Endothelial cell of umbilical vein (primary cell): ENCODE data around the gene HOXD12. TPM values are rescaled to one million over a fixed set of nuclear protein-coding genes. Genes with fewer than 3 reads are reported as not detected.

ENCODE experiments used
- BruUV-seq: library from RNA; stranded (reverse); fragments of 400-500 nt; replicated peaks from 2 replicates; lab custom pipeline; 2021; lab: Mats Ljungman, UMichigan
- CTCF ChIA-PET: fragments of 300-600, 350-600 bp; sonication (Branson Sonifier 250); formaldehyde crosslinking; loops from one replicate; lab custom pipeline; 2021; ENCODE audit warnings: antibody characterized with exemption, inconsistent platforms; lab: Charles Lee
- POLR2A ChIA-PET: fragments of 300-600, 350-600 bp; sonication (Branson Sonifier 250); formaldehyde crosslinking; loops from one replicate; lab custom pipeline; 2021; ENCODE audit warnings: antibody characterized with exemption, inconsistent platforms; lab: Charles Lee
- DNase-seq: peaks from one replicate; pipeline ENCODE4 v3.0.0-alpha.2; 2011; ENCODE audit warnings: low read depth, low spot score
- FAIRE-seq: peaks from 2 replicates; lab custom pipeline; 2011; peaks lifted over from hg19 to GRCh38; lab: Jason Lieb, UNC
- H2AFZ ChIP-seq: 2 replicates; pipeline ENCODE4 v1.6.0; 2012; ENCODE audit warnings: low read depth, low read length, control low read depth, inconsistent platforms
- H3K27ac ChIP-seq: 2 replicates; pipeline ENCODE4 v1.5.1; 2011; ENCODE audit warnings: low read depth, mild to moderate bottlenecking, control low read depth, low read length, moderate library complexity; ENCODE audit not compliant: insufficient read depth
- H3K27me3 ChIP-seq, 2 experiments: 2 replicates each; pipeline versions ENCODE4 v1.6.0 to v1.6.1; 2011; ENCODE audit warnings: low read length in 2 of 2, mixed read lengths in 1 of 2; ENCODE audit not compliant: control insufficient read depth in 2 of 2, insufficient read depth in 2 of 2
- H3K36me3 ChIP-seq, 2 experiments: 2 replicates in 1 of 2; 3 replicates in 1 of 2; pipeline ENCODE4 v1.5.1; 2011; ENCODE audit warnings: low read length in 2 of 2, mild to moderate bottlenecking in 1 of 2, moderate library complexity in 1 of 2; ENCODE audit not compliant: control insufficient read depth in 2 of 2, insufficient read depth in 2 of 2; ENCODE audit errors: extremely low read depth in 1 of 2
- H3K4me1 ChIP-seq: 3 replicates; pipeline ENCODE4 v1.5.1; 2011; ENCODE audit warnings: mild to moderate bottlenecking, low read length; ENCODE audit not compliant: control insufficient read depth, insufficient read depth; ENCODE audit errors: extremely low read depth
- H3K4me2 ChIP-seq: 2 replicates; pipeline ENCODE4 v1.6.1; 2011; ENCODE audit warnings: low read length, control low read depth, mixed read lengths; ENCODE audit not compliant: insufficient read depth
- H3K4me3 ChIP-seq, 3 experiments: fragments of 200-600 bp in 1 of 3; sonication (generic), shearing (Covaris generic) in 1 of 3; replicated peaks in 1 of 3; 2 replicates each; pipeline ENCODE4 v1.5.1; 2011 to 2016; ENCODE audit warnings: control low read depth in 3 of 3, low read length in 3 of 3, mild to moderate bottlenecking in 2 of 3, inconsistent platforms in 1 of 3, low read depth in 1 of 3, moderate library complexity in 1 of 3; ENCODE audit not compliant: insufficient read depth in 1 of 3
- H3K79me2 ChIP-seq: 2 replicates; pipeline ENCODE4 v1.6.0; 2012; ENCODE audit warnings: low read length, inconsistent platforms; ENCODE audit not compliant: control insufficient read depth, insufficient read depth
- H3K9ac ChIP-seq: replicated peaks from 2 replicates; pipeline ENCODE3; 2011; ENCODE audit warnings: low read length, control low read depth; ENCODE audit not compliant: insufficient read depth; ENCODE audit errors: extremely low read depth
- H3K9me1 ChIP-seq: replicated peaks from 3 replicates; pipeline ENCODE4 v1.6.0; 2011; ENCODE audit warnings: mild to moderate bottlenecking, low read length; ENCODE audit not compliant: control insufficient read depth, insufficient read depth; ENCODE audit errors: extremely low read depth
- H3K9me3 ChIP-seq: replicated peaks from 2 replicates; pipeline ENCODE4 v1.5.1; 2012; ENCODE audit warnings: low read length, inconsistent platforms; ENCODE audit not compliant: control insufficient read depth, insufficient read depth
- H4K20me1 ChIP-seq: replicated peaks from 2 replicates; pipeline ENCODE3; 2011; ENCODE audit warnings: mild to moderate bottlenecking, low read length; ENCODE audit not compliant: control insufficient read depth, insufficient read depth; ENCODE audit errors: extremely low read depth
- EZH2 ChIP-seq: IDR thresholded peaks from 2 replicates; pipeline ENCODE4 v1.6.1; 2012; ENCODE audit warnings: borderline replicate concordance, low read depth, mild to moderate bottlenecking, moderate library complexity, low read length, inconsistent platforms; ENCODE audit not compliant: severe bottlenecking
- FOS ChIP-seq: IDR thresholded peaks from 2 replicates; pipeline ENCODE4 v1.6.1; 2011; ENCODE audit warnings: mild to moderate bottlenecking, low read length, moderate library complexity, borderline replicate concordance; ENCODE audit not compliant: insufficient read depth
- GATA2 ChIP-seq: IDR thresholded peaks from 2 replicates; pipeline ENCODE4 v1.7.0; 2011; ENCODE audit warnings: low read depth, mild to moderate bottlenecking, moderate library complexity, mixed read lengths, low read length; ENCODE audit not compliant: insufficient read length, insufficient read depth
- JUN ChIP-seq: IDR thresholded peaks from 2 replicates; pipeline ENCODE4 v1.6.1; 2011; ENCODE audit warnings: borderline replicate concordance, low read depth; ENCODE audit not compliant: insufficient read length, insufficient read depth
- MYC ChIP-seq: IDR thresholded peaks from one replicate; pipeline ENCODE4 v1.6.1; 2011; ENCODE audit warnings: mild to moderate bottlenecking, low read depth, low read length
- POLR2A ChIP-seq: IDR thresholded peaks from 2 replicates; pipeline ENCODE4 v1.6.1; 2012; ENCODE audit warnings: low read depth, mild to moderate bottlenecking, control low read depth, low read length
- POLR2AphosphoS5 ChIP-seq: IDR thresholded peaks from 2 replicates; pipeline ENCODE4 v1.6.1; 2012; ENCODE audit warnings: low read depth, mild to moderate bottlenecking, control low read depth, low read length, moderate library complexity; ENCODE audit not compliant: insufficient read depth
- dilution Hi-C: fragments of 300-500 bp; cut with MboI; formaldehyde crosslinking; loops from one replicate; pipeline ENCODE4 v1.15.0; 2019; ENCODE audit warnings: low sequenced_read_pairs; ENCODE audit not compliant: extremely low pct_ligation_motif_present
- intact Hi-C: fragments of 100-400 bp; cut with micrococcal nuclease; formaldehyde crosslinking; loops from one replicate; pipeline ENCODE4 v1.10.0; 2022
- polyA plus RNA-seq, 4 experiments: library from polyadenylated mRNA; depleted of rRNA in 3 of 4; stranded (reverse) in 3 of 4; unstranded in 1 of 4; fragments of >200 nt; gene quantifications; 2 replicates each; pipeline versions ENCODE4 v1.2.1 to v1.2.3, GENCODE V29; 2011 to 2012; ENCODE audit warnings: missing spikeins in 1 of 4
- total RNA-seq: library from RNA; stranded (reverse); gene quantifications from 2 replicates; pipeline ENCODE4 v1.2.3, GENCODE V29; 2021
- TF ChIP-seq, protein P1 (sequence below), 2 donors: IDR thresholded peaks; 1 replicate in 1 of 2; 2 replicates in 1 of 2; pipeline ENCODE4 v1.5.1; 2011; ENCODE audit warnings: low read length in 2 of 2, mild to moderate bottlenecking in 2 of 2, moderate library complexity in 2 of 2, control low read depth in 1 of 2, inconsistent platforms in 1 of 2, low read depth in 1 of 2; ENCODE audit not compliant: insufficient read depth in 1 of 2; ENCODE audit errors: extremely low read depth in 1 of 2
- TF ChIP-seq, protein P2 (sequence below): IDR thresholded peaks from 2 replicates; pipeline ENCODE4 v1.6.1; 2011; ENCODE audit not compliant: insufficient read depth, insufficient read length

The HOXD12 gene
- total and polyA plus RNA-seq, 2 donors (not counting 3 experiments of a cell fraction or from before 2014, with no cell fraction given), result not detected

DNA sequence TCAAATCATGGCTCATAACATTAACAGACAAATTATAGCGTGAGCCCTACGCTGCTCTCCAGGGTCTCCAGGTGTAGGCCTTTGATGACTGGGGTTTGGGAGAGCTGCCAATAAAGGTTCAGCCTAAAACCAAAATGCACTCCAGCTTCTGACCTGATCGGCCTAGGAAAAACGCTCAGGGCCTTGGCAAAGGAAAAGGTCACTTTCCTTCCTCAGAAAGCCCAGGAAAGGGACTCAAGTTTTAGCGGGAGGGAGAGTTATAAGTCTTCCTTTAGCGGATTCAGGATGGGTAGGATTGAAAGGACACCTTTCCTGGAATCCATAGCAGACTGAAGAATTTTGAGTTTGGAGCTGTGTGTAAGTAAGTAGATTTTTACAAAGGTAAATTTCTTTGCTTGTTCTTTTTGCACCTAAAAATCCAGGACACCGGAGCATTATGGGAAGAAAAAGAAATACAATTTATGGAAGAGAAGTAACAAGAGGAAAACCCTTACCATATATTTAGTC is 24.6 kb upstream of the HOXD12 start:
- no peak for DNase-seq
- Histone ChIP-seq H3K36me3 (no peaks in the 10 kb centered on the region), H3K27ac (no peak overlapping the region), H3K4me2 (no peak overlapping the region), H3K79me2 (no peaks in the 10 kb centered on the region), H3K4me1 (no peaks in the 10 kb centered on the region), H2AFZ (no peak overlapping the region), H3K9ac (no peak overlapping the region), H3K27me3 (peaks cover 83 to 99% of the 10 kb centered on the region in 2 experiments), H4K20me1 (peaks cover 2% of the 10 kb centered on the region), H3K9me3 (no peaks in the 10 kb centered on the region), H3K9me1 (no peaks in the 10 kb centered on the region), H3K4me3 (no peak overlapping the region)
- TF ChIP-seq MYC (no peak), EZH2 (no peak), POLR2A (no peak), JUN (no peak), POLR2AphosphoS5 (no peak), GATA2 (no peak), FOS (no peak)
- TF ChIP-seq, protein P1, sequence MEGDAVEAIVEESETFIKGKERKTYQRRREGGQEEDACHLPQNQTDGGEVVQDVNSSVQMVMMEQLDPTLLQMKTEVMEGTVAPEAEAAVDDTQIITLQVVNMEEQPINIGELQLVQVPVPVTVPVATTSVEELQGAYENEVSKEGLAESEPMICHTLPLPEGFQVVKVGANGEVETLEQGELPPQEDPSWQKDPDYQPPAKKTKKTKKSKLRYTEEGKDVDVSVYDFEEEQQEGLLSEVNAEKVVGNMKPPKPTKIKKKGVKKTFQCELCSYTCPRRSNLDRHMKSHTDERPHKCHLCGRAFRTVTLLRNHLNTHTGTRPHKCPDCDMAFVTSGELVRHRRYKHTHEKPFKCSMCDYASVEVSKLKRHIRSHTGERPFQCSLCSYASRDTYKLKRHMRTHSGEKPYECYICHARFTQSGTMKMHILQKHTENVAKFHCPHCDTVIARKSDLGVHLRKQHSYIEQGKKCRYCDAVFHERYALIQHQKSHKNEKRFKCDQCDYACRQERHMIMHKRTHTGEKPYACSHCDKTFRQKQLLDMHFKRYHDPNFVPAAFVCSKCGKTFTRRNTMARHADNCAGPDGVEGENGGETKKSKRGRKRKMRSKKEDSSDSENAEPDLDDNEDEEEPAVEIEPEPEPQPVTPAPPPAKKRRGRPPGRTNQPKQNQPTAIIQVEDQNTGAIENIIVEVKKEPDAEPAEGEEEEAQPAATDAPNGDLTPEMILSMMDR (IDR thresholded peaks at IDR 0.05; ENCODE audit: extremely low read depth in 1 of 2, insufficient read depth in 1 of 2, low read depth in 1 of 2, low read length in 2 of 2), result no peak
- TF ChIP-seq, protein P2, sequence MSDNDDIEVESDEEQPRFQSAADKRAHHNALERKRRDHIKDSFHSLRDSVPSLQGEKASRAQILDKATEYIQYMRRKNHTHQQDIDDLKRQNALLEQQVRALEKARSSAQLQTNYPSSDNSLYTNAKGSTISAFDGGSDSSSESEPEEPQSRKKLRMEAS, result no peak
- ChIA-PET CTCF (interaction anchor here (0.9 to 1.5 kb wide), 5 partner anchors 11 to 708 kb away, joined by 3 to 5 read pairs (median 3); no protein-coding TSS in a partner anchor), POLR2A (no interaction called here)
- no TSS peak for BruUV-seq
- FAIRE-seq, result no peak
- intact Hi-C loops (no loop called here), dilution Hi-C loops (no loop called here)
